Endothelial cell of umbilical vein (primary cell): ENCODE results near the gene ABCA2. TPM values are rescaled to one million over a fixed set of nuclear protein-coding genes. Genes with fewer than 3 reads are reported as not detected.

Source experiments
- BruUV-seq: library from RNA; stranded (reverse); fragments of 400-500 nt; replicated peaks from 2 replicates; lab custom pipeline; 2021; lab: Mats Ljungman, UMichigan
- CTCF ChIA-PET: fragments of 300-600, 350-600 bp; sonication (Branson Sonifier 250); formaldehyde crosslinking; loops from one replicate; lab custom pipeline; 2021; ENCODE audit warnings: antibody characterized with exemption, inconsistent platforms; lab: Charles Lee
- POLR2A ChIA-PET: fragments of 300-600, 350-600 bp; sonication (Branson Sonifier 250); formaldehyde crosslinking; loops from one replicate; lab custom pipeline; 2021; ENCODE audit warnings: antibody characterized with exemption, inconsistent platforms; lab: Charles Lee
- DNase-seq: peaks from one replicate; pipeline ENCODE4 v3.0.0-alpha.2; 2011; ENCODE audit warnings: low read depth, low spot score
- FAIRE-seq: peaks from 2 replicates; lab custom pipeline; 2011; peaks lifted over from hg19 to GRCh38; lab: Jason Lieb, UNC
- H2AFZ ChIP-seq: 2 replicates; pipeline ENCODE4 v1.6.0; 2012; ENCODE audit warnings: low read depth, low read length, control low read depth, inconsistent platforms
- H3K27ac ChIP-seq: 2 replicates; pipeline ENCODE4 v1.5.1; 2011; ENCODE audit warnings: low read depth, mild to moderate bottlenecking, control low read depth, low read length, moderate library complexity; ENCODE audit not compliant: insufficient read depth
- H3K27me3 ChIP-seq, 2 experiments: 2 replicates each; pipeline versions ENCODE4 v1.6.0 to v1.6.1; 2011; ENCODE audit warnings: low read length in 2 of 2, mixed read lengths in 1 of 2; ENCODE audit not compliant: control insufficient read depth in 2 of 2, insufficient read depth in 2 of 2
- H3K36me3 ChIP-seq, 2 experiments: 2 replicates in 1 of 2; 3 replicates in 1 of 2; pipeline ENCODE4 v1.5.1; 2011; ENCODE audit warnings: low read length in 2 of 2, mild to moderate bottlenecking in 1 of 2, moderate library complexity in 1 of 2; ENCODE audit not compliant: control insufficient read depth in 2 of 2, insufficient read depth in 2 of 2; ENCODE audit errors: extremely low read depth in 1 of 2
- H3K4me1 ChIP-seq: 3 replicates; pipeline ENCODE4 v1.5.1; 2011; ENCODE audit warnings: mild to moderate bottlenecking, low read length; ENCODE audit not compliant: control insufficient read depth, insufficient read depth; ENCODE audit errors: extremely low read depth
- H3K4me2 ChIP-seq: 2 replicates; pipeline ENCODE4 v1.6.1; 2011; ENCODE audit warnings: low read length, control low read depth, mixed read lengths; ENCODE audit not compliant: insufficient read depth
- H3K4me3 ChIP-seq, 3 experiments: fragments of 200-600 bp in 1 of 3; sonication (generic), shearing (Covaris generic) in 1 of 3; replicated peaks in 1 of 3; 2 replicates each; pipeline ENCODE4 v1.5.1; 2011 to 2016; ENCODE audit warnings: control low read depth in 3 of 3, low read length in 3 of 3, mild to moderate bottlenecking in 2 of 3, inconsistent platforms in 1 of 3, low read depth in 1 of 3, moderate library complexity in 1 of 3; ENCODE audit not compliant: insufficient read depth in 1 of 3
- H3K79me2 ChIP-seq: 2 replicates; pipeline ENCODE4 v1.6.0; 2012; ENCODE audit warnings: low read length, inconsistent platforms; ENCODE audit not compliant: control insufficient read depth, insufficient read depth
- H3K9ac ChIP-seq: replicated peaks from 2 replicates; pipeline ENCODE3; 2011; ENCODE audit warnings: low read length, control low read depth; ENCODE audit not compliant: insufficient read depth; ENCODE audit errors: extremely low read depth
- H3K9me1 ChIP-seq: replicated peaks from 3 replicates; pipeline ENCODE4 v1.6.0; 2011; ENCODE audit warnings: mild to moderate bottlenecking, low read length; ENCODE audit not compliant: control insufficient read depth, insufficient read depth; ENCODE audit errors: extremely low read depth
- H3K9me3 ChIP-seq: replicated peaks from 2 replicates; pipeline ENCODE4 v1.5.1; 2012; ENCODE audit warnings: low read length, inconsistent platforms; ENCODE audit not compliant: control insufficient read depth, insufficient read depth
- H4K20me1 ChIP-seq: replicated peaks from 2 replicates; pipeline ENCODE3; 2011; ENCODE audit warnings: mild to moderate bottlenecking, low read length; ENCODE audit not compliant: control insufficient read depth, insufficient read depth; ENCODE audit errors: extremely low read depth
- CTCF ChIP-seq, 2 donors: IDR thresholded peaks; 1 replicate in 1 of 2; 2 replicates in 1 of 2; pipeline ENCODE4 v1.5.1; 2011; ENCODE audit warnings: low read length in 2 of 2, mild to moderate bottlenecking in 2 of 2, moderate library complexity in 2 of 2, control low read depth in 1 of 2, inconsistent platforms in 1 of 2, low read depth in 1 of 2; ENCODE audit not compliant: insufficient read depth in 1 of 2; ENCODE audit errors: extremely low read depth in 1 of 2
- EZH2 ChIP-seq: IDR thresholded peaks from 2 replicates; pipeline ENCODE4 v1.6.1; 2012; ENCODE audit warnings: borderline replicate concordance, low read depth, mild to moderate bottlenecking, moderate library complexity, low read length, inconsistent platforms; ENCODE audit not compliant: severe bottlenecking
- FOS ChIP-seq: IDR thresholded peaks from 2 replicates; pipeline ENCODE4 v1.6.1; 2011; ENCODE audit warnings: mild to moderate bottlenecking, low read length, moderate library complexity, borderline replicate concordance; ENCODE audit not compliant: insufficient read depth
- GATA2 ChIP-seq: IDR thresholded peaks from 2 replicates; pipeline ENCODE4 v1.7.0; 2011; ENCODE audit warnings: low read depth, mild to moderate bottlenecking, moderate library complexity, mixed read lengths, low read length; ENCODE audit not compliant: insufficient read length, insufficient read depth
- JUN ChIP-seq: IDR thresholded peaks from 2 replicates; pipeline ENCODE4 v1.6.1; 2011; ENCODE audit warnings: borderline replicate concordance, low read depth; ENCODE audit not compliant: insufficient read length, insufficient read depth
- MYC ChIP-seq: IDR thresholded peaks from one replicate; pipeline ENCODE4 v1.6.1; 2011; ENCODE audit warnings: mild to moderate bottlenecking, low read depth, low read length
- POLR2A ChIP-seq: IDR thresholded peaks from 2 replicates; pipeline ENCODE4 v1.6.1; 2012; ENCODE audit warnings: low read depth, mild to moderate bottlenecking, control low read depth, low read length
- POLR2AphosphoS5 ChIP-seq: IDR thresholded peaks from 2 replicates; pipeline ENCODE4 v1.6.1; 2012; ENCODE audit warnings: low read depth, mild to moderate bottlenecking, control low read depth, low read length, moderate library complexity; ENCODE audit not compliant: insufficient read depth
- dilution Hi-C: fragments of 300-500 bp; cut with MboI; formaldehyde crosslinking; loops from one replicate; pipeline ENCODE4 v1.15.0; 2019; ENCODE audit warnings: low sequenced_read_pairs; ENCODE audit not compliant: extremely low pct_ligation_motif_present
- intact Hi-C: fragments of 100-400 bp; cut with micrococcal nuclease; formaldehyde crosslinking; loops from one replicate; pipeline ENCODE4 v1.10.0; 2022
- polyA plus RNA-seq, 4 experiments: library from polyadenylated mRNA; depleted of rRNA in 3 of 4; stranded (reverse) in 3 of 4; unstranded in 1 of 4; fragments of >200 nt; gene quantifications; 2 replicates each; pipeline versions ENCODE4 v1.2.1 to v1.2.3, GENCODE V29; 2011 to 2012; ENCODE audit warnings: missing spikeins in 1 of 4
- total RNA-seq: library from RNA; stranded (reverse); gene quantifications from 2 replicates; pipeline ENCODE4 v1.2.3, GENCODE V29; 2021
- TF ChIP-seq, protein P1 (sequence below): IDR thresholded peaks from 2 replicates; pipeline ENCODE4 v1.6.1; 2011; ENCODE audit not compliant: insufficient read depth, insufficient read length

ABCA2 gene
- total and polyA plus RNA-seq, 2 donors (not counting 3 experiments of a cell fraction or from before 2014, with no cell fraction given) = 20.0 to 29.1 TPM

GRCh38 chr9:137009217-137009616, 18.8 kb downstream of the ABCA2 start:
- no peaks in the 10 kb centered on the region for H4K20me1 ChIP-seq
- no peaks in the 10 kb centered on the region for H3K4me1 ChIP-seq
- no peak overlapping the region for H3K4me2 ChIP-seq
- POLR2A ChIA-PET = no interaction called here
- DNase-seq = no peak
- TF ChIP-seq JUN = no peak
- no peak for TF ChIP-seq POLR2A
- TF ChIP-seq, protein P1, sequence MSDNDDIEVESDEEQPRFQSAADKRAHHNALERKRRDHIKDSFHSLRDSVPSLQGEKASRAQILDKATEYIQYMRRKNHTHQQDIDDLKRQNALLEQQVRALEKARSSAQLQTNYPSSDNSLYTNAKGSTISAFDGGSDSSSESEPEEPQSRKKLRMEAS = no peak
- TF ChIP-seq POLR2AphosphoS5 = no peak
- no peak for TF ChIP-seq FOS
- no peak for TF ChIP-seq MYC
- no peak for TF ChIP-seq CTCF (IDR thresholded peaks at IDR 0.05; ENCODE audit: extremely low read depth in 1 of 2, insufficient read depth in 1 of 2, low read depth in 1 of 2, low read length in 2 of 2)
- no peak for TF ChIP-seq EZH2
- no peak for TF ChIP-seq GATA2
- H2AFZ ChIP-seq = no peak overlapping the region
- no peaks in the 10 kb centered on the region for H3K9me3 ChIP-seq
- H3K9ac ChIP-seq = no peak overlapping the region
- no peaks in the 10 kb centered on the region for H3K36me3 ChIP-seq
- CTCF ChIA-PET = interaction anchor here (1.0 to 2.0 kb wide), 3 partner anchors 11 to 20 kb away, joined by 3 to 6 read pairs (median 5); no protein-coding TSS in a partner anchor
- FAIRE-seq = no peak
- H3K79me2 ChIP-seq = no peaks in the 10 kb centered on the region
- dilution Hi-C loops (no loop called here), intact Hi-C loops (no loop called here)
- no peaks in the 10 kb centered on the region for H3K27me3 ChIP-seq
- no peaks in the 10 kb centered on the region for H3K9me1 ChIP-seq
- no peak overlapping the region for H3K27ac ChIP-seq
- BruUV-seq = no TSS peak
- no peak overlapping the region for H3K4me3 ChIP-seq
